ENCODE measurements around the gene CREB3L2.

CREB3L2 gene

DNA sequence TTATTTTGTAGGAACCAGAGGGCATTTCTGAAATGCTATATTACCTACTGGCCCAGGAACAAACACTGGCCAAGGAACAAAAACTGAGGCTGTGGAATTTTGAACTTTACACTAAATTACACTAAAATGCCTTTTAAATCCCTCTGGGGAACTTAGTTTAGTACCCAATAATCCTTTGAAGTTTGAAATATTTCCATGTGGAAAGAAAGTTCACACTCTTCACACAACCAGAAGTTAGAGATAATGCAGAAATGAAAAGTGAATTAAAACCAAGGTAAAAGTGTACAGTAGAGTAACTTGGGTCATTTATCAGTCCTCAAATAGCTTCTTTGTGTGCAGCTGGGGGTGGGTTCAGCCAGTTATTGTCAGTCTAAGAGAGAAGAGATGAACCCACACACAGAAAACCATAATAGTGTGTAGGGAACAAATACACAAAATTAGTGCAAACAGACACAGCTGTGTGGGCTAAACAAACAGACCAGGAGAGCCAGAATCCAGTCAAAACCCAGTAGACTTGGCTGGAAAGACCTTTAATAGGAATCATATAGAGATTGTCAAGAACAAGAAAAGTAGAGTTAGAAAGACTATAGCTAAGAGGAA lies 108.6 kb downstream of the CREB3L2 start:
- DNase-seq = no peak

DNA sequence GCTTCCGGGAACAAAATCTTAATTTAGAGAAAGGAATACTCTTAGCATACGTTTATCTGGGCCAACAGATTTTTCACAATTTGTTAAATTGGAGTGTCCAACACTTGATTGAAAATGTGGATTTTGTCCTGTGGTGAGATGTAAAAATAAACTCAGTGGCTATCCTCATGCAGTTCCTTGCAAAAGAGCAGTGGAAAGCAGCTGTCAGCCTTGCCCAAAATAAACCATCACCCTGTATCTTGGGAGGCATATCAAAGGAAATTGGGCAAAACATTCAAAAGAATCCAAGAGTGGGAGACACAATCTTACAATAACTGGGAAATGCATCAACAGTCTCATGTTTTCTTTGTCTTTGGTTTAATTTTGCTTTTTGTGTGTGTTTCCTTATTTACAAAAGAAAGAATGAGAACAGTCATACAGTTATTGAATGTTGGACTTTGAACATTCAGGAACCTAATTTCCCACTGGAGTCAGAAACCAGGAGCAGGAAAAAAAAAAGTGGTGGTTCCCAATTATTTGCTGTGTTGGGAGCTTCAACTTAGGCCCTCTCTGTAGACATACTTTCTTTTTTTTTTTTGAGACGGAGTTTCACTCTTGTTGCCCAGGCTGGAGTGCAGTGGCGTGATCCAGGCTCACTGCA lies 110.8 kb downstream of the CREB3L2 start:
- no peak for DNase-seq

DNA sequence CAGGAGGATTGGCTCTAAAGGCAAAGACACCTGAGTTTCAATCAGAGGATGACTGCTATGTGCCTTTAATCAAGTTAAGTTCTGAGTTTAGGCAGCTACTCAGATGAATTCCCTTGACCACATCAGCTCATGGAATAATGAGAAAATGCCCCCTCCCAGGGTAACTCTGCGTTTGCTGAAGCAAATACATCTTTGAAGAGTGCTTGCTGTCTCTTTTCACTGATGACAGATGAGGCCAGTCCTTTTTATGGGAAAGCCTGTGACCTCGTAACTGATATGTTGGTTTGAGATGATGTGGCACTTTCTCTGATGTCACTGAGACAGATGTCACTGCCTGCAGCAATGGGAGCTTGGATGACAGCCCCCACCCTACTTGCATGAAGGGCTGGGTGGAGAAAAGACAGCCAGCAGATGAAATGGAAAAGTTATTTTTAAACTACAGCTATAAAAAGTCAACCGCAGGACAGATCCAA lies 111.4 kb downstream of the CREB3L2 start:
- no peak for DNase-seq

DNA sequence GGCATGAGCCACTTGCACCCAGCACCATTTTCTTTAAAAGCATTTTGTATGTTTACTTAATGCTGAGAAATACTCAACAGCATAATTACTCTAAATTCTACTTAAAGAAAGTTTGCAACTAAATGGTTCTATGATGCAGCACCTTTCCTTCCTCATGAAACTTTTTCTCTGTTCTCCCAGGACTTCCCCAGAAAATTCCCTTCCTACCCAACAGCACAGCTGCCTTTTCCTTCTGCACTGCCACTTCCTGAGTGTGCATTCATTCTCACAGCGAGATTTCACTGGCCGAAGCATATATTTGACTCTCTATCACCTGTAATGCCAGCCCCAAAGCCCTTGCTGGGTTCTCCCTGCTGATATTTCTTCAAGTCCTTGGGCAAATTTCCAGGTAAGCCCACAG lies 113.6 kb downstream of the CREB3L2 start:
- DNase-seq = no peak

DNA sequence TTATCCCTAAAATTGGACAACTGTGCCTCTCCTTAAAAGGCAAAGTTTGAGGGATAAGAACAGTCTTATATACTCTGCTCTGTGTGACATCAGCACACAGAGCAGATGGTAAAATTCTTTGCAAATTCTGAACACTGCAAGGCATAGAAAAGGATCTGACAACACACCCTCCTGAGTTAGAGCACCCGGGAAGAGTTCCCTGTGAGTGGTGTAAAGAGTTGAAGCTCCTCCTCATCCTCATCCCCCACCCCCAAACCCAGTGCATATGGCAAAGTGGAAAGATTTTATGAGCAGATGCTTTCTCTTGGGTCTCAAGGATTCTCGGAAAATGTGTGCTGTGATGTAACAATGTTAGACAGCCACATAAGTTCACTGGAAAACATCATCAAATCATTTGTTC lies 115.1 kb downstream of the CREB3L2 start:
- no peak for DNase-seq

DNA sequence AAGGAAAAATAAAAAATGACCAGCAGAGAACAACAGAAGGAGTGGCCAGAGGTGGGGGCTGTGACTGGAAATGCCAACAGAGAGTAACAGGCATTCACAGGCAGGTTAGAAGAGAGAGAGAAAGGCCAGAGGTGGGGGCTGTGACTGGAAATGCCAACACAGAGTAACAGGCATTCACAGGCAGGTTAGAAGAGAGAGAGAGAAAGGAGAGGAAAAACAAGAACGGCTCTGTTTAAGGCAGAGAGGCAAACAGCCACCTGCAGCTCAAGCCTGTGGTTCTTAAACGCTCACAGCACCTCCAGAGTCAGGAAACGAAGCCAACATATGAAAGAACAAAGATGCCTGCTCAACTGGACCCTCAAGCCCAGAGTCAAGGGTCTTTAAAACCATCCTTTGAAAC lies 115.6 kb downstream of the CREB3L2 start:
- no peak for DNase-seq

DNA sequence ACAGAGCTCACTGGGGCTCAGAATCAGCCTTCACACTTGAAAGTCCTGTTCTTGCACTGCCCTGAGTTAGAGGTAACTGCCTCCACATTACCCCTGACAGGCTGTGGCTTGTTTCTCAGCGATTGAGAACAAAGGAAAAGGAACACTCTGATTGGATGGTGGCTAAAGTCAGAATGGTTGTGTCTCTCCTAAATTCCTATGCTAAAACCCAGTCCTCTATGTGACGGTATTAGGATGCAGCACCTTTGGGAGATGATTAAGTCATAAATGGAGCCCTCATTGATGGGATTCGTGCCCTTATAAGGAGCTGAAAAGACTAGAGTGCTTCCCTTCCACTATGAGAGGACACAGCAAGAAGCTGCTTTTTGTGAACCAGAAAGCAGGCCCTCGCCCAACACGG lies 116.2 kb downstream of the CREB3L2 start:
- DNase-seq = no peak

DNA sequence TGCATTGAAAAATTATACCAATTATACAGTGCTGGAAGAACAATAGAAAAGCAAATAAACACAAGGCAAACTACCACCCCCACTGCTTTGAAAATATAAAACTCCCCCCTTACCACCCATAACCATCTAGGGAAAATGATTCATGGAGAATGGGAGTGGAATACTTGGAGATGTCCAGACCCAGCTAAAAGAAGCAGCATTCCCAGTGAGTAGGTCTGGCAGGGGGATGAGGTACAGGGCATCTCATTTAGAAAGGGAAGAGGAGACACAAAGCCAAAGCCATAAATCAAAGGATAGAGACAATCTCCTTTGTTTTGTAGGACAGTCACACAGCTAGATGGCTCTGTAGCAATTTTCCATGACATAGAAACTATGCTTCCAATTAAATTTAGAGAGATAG lies 119.1 kb downstream of the CREB3L2 start:
- DNase-seq = no peak

DNA sequence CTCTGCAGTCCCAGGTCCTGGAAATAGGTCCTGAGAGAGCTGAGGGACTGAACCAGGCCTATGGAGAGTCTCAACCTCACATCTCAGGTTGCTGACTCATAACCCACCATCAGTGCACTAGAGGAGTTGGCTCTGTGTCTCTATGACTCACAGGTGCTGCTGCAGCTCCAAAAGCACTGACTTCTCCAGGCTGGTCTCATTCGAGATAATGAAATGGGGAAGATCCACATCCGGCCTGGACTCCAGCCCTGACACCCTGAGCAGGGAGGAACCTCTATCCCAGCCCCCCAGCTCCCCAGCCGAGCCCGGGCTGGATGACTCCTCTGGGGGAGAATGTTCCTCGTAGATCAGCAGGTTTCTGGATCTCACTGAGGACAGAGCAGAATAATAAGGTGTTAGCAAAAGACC lies 119.6 kb downstream of the CREB3L2 start:
- DNase-seq = no peak

DNA sequence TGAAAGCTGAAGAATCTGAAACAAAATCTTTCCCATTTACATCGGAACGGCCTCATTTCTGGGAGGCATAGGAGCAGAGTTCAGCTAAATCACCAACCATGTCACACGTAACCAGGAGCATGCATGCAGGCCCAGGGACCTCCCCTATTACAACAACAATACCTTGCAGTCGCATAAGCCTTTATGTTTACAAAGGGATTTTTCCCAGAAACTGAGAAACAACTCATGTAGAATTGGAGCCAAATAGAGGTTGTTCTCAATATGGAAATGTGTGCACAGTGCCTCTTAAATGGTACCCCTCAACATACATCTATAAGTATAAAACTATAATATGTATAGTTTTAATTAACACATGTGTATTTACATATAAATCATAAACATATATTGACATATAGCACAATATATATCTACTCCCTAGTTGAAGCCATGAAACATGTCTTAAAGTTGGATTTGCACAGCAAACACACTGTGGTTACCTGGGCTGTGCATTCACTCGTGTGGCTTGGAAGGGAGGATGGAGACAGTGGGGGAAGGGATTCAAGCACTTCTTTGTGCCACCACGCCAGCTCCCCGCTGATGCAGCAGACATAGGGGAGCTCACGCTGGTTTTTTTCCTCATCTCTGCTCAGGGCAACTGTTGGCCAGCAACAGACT lies 120.2 kb downstream of the CREB3L2 start:
- DNase-seq = no peak

DNA sequence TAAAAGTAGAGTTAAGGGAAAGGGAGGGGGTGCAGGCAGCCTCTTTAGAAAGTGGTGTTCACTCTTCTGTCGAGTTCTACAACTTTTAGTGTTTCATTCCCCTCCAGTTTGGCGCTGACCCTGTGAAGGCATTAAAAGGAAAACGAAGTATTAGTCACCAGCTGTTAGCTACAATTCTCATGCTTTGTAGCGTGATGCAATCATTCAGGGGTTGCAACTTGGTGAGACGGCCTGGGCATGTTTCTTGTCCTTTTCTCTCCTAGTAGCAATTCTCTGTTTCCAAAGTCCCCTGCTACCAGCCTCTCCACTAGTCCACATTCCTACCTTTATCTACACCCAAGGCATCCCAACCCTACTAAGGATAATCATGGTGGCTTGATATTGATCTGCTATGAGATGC lies 121.5 kb downstream of the CREB3L2 start:
- no peak for DNase-seq

DNA sequence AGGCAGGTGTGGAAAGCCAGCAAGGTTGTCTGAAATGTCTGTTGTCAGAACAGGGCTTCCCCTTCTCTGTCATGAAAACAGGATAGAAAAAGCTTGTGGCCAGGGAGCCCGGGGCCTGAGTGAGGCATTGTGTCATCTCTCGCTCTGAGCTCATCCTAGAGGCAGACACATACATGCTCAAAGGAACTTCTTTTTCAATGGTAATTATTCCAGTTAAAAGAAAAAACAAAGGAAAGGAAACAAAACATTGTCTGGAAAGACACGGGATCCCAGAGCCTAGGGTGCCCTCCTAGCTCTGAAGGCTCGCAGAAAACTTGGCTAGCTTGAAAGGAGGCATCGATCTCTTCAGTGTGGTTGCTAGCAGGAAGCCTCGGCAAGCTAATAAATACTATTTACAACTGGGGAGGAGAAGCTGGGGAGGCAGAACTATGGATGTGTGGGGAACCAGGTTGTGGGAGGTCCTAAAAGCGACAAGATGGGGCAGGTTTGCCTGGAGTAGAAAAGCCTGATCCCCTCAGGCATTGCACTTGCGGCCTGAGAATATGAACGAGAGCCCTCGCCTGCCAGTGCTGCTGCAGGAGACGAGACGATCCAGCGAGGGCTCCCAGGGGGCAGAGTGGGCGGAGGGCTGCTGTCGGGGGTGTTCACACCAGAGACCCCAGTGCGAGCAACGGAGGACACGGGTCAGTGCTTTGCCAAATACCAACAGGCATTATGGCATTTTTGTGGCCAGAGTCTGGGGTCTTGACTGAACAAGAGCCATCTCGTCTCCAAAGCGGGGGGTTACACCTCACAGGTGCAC lies 122.3 kb downstream of the CREB3L2 start:
- no peak for DNase-seq

DNA sequence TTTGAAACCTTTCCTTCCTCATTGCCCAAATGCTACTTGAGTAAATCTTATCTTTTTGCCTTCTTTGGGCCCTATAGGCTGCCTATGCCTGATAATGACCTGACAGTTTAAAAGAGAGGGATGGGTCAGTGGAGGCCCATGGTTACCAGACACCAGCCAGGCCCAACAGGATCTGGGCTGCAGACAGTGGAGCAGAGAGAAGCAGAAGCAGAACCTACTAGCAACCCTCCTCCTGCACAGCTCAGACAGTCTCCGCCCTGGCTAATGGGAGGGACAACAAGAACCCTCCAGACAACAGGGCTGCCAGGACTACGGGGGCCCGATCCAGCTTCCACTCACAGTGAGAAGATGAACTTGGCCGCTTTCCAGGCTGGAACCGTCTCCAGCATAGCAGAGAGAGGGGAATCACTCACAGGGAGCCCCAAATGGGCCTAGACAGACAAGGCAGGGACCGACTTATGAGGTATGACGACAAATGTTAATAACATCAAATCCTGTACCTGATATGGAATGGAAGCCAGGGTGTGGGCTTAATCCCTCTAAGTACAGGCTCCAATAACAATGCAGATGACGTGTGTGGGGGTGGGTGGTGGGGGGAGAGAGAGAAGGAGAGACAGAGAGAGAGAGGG lies 123.4 kb downstream of the CREB3L2 start:
- DNase-seq = no peak

DNA sequence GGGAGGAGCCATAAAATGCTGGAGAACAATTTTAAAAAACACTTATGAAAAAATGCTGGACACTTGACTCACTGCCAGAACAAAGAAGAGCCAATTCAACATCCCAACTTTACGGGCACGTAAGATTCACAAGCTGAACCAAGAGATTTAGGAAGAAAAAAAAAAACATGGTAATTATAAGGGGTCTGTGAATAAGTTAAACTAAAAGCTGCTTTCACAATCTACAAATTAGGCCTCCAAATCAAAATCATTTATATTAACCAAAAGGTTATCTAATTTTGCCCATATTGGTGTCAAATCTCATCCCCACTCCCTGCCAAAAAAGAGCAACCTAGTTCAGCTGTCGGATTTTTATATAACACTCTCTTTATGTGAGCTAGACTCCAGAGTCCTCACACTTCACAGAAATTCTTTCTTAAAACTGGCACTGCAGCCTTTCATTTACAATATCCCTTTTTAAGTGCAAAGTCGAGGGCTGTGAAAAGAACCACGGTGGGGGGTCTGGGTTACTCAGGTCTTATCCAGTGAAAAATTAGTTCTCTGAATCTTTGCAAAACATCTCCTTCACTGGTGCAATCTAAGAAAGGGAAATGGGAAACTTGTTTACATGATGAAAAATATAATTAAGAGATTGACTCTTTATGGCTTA lies 124.7 kb downstream of the CREB3L2 start:
- DNase-seq = no peak

DNA sequence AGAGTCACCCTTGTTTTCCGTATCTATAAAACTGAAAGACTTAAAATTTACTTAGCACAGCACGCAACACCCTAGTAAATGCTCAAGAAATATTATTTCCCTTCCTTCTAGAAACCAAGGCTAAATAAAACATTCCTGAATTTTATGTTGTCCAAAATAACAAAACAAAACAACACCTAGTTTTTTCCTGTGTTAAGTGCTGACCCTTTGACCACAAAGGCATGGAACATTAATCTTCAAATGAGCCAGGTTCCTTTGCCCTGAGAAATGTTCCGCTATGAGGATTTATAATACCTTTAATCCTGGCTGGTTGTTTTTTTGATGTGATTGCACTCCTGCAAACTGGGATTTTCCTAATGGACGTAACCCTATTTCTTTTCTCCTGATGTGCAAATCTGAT lies 126.1 kb downstream of the CREB3L2 start:
- DNase-seq = no peak

DNA sequence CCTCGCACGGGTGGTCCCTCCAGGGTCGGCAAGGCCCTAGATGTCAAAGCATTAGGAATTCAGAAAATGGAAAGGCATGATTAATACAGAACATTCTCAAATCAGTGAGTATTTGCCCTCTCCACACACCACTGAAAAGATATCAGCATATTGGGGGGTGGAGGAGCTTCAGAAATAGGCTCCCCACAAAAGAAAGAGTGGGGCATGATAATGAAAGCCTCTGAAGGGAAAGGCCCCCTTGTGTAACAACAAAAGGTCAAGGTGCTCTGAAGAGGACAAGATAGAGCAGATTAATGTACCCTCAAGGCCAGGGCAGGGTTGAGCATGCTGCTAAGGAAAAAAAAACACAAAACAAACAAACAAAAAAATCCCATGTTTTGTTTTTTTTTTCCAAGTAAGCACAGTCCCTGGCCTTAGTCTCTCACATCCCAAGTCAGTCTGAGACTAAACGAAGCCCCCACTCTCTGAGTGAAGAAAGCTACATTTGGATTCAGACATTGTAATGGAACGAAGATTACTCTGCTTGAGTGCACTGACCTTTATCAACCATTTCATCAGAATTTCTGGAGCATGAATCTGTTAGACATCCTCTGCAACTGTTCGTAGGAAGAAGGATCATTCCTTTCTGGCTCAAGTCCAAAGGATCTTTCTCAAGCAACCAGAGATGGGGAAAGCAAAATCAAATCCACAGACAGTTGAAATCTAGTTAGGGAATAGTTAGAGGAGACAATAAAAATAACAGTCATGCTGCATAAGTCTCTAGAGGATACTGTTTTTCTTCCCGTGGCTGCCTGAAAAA lies 127.7 kb downstream of the CREB3L2 start:
- no peak for DNase-seq

DNA sequence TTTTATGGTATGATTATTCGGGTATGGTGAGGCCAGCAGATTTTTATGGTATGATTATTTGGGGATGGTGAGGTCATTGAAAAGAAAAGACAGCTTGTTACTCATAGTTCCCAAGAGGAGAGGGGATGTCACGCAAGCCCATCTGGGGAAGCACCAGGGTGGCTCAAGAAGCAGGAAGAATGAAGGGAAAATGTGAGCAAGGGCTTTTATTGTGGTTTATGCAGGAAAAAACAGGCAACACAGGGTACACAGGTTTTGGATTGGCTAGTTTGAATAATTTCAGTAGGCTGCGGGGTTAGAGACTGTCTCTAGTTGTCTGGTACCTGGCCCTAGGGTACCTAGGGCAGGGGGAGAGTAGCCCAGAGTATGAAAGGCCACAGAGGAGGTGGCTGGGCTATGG lies 128.4 kb downstream of the CREB3L2 start:
- no peak for DNase-seq

DNA sequence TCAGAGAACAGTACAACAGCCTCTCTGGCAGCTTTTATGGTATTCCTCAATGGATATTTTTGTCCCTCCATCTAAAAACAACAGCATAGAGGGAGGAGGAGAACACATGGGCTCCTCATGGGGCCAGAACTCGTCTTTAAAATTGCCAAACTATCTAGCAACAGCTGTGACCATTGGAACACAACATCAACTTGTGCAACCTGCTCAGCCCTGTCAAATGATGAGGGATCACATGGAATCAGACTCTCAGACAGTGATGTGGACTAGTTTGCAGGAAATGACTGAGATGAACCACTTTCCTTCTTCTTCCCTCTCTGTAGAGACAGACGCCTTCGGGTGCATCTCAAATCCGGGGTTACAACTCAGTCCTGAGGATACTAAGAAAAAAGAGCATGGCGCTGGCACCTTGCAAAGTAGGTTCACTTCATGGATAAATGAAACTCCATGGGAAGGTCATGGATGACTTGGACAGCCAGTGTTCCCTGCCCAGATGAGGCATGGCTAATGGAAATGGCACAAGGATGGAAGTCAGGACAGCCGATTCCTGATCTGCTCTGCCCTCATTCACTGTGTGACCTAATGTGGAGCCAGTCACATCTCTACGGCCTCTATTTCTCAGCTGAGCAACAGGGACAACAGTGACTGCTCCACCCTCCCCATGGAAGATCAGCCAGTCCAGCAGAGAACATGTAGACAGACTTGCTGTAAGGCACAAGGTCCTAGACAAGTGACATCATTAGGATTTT lies 130.5 kb downstream of the CREB3L2 start:
- no peak for DNase-seq

DNA sequence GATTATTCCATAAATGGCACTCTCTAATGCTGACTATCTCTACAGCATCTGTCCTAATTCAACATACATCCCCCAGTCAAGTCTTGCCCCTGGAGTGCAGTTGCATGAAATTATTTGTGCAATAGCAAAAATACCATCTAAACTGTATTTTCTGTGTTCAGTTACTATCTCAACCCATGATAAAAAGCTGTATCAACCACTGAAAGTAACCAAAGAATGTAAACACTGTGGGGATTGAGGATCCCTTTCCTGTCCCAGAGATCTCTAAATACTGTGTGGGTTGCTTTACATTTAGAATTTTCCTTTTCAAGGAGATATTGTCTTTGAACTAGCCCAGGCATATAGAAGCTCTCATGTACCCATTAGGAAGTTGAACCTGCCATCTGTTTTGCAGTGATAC lies 131.2 kb downstream of the CREB3L2 start:
- no peak for DNase-seq

DNA sequence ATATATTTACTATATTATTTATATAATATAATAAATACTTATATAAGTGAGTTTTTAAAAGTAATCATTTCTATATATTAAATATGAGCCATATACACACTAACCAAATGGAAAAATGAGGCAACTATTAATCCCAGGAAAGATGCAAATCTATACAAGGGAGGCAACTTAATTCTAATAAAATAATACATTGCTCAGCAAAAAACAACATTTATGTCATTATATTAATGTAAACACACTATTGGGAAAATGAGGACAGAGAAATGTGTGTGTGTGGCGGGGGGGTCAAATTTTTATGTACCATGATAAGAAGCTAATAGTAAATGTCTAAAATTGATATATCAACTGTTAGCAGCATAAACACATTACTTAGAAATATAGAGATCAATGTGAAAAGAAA lies 131.8 kb downstream of the CREB3L2 start:
- no peak for DNase-seq

DNA sequence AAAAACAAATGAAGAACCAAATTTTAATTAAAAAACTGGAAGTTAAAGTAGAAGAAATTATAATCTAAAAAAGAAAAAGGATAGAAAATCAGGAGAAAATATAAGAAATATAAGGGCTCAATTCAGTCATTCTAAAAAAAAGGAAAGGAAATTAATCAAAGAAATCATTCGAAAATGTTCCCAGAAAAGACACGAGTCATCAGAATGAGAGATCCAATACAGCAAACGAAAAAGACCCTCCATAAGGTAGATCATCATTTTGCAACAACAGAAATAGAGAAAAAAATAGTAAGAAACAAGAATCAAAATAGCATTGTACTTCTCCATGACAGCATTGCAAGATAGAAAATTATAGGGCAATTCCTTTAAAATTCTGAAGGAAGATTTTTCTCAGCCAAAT lies 132.6 kb downstream of the CREB3L2 start:
- no peak for DNase-seq
